ENCODE measurements around the gene PROX1. TPM values are rescaled to one million over a fixed set of nuclear protein-coding genes. Genes with fewer than 3 reads are reported as not detected.
A peak's percentile ranks its signal among the peaks of the same experiment; 100 is the strongest.

The PROX1 gene
- total RNA-seq: under 1 TPM in 1 of 2 experiments, not detected in 1; 0.03 TPM
- polyA plus RNA-seq (2013, experiment 1 of 2): not detected
- 0.23 TPM for polyA plus RNA-seq (2013, experiment 2 of 2)
- 0 to 0.63 (median 0.03) reads per million in 172 experiments for total RNA-seq

- Histone ChIP-seq H3K27ac (ENCODE audit: low read depth in 1 of 2, low read length in 2 of 2) (no peak within 1 kb of the TSS), H3K27me3 (ENCODE audit: control insufficient read depth in 1 of 2, insufficient read depth in 2 of 2, low read length in 2 of 2) (peaks cover 69 to 97% of the 10 kb centered on the region in 2 experiments), H3K36me3 (ENCODE audit: insufficient read depth, low read length) (no peaks in the 10 kb centered on the region), H3K4me1 (ENCODE audit: insufficient read depth, low read length) (peaks cover 42% of the 10 kb centered on the region), H3K9me3 (ENCODE audit: control insufficient read depth in 1 of 2, insufficient read depth in 1 of 2, low read length in 2 of 2) (peaks cover 0 to 33% of the 10 kb centered on the region in 2 experiments), H3K4me3 (ENCODE audit: low read length) (peak within 1 kb of the TSS; percentile 44)
- ChIA-PET CTCF (no interaction called here), POLR2A (interaction anchor here (0.6 to 0.9 kb wide), 3 partner anchors 110 to 318 kb away, joined by 3 to 4 read pairs (median 4); no protein-coding TSS in a partner anchor)
- Mint-ChIP-seq H3K27ac (peak within 1 kb of the TSS; percentile 85), H3K36me3 (ENCODE audit: low read depth) (peaks cover 5% of the 10 kb centered on the region), H3K27me3 (peaks cover 100% of the 10 kb centered on the region), H3K4me3 (peak within 1 kb of the TSS; percentile 92), H3K4me1 (ENCODE audit: low read depth) (peaks cover 58% of the 10 kb centered on the region), H3K9me3 (no peaks in the 10 kb centered on the region)
- DNase-seq (peak in 10 of 14 experiments; percentile 21 to 70 (median 44)), ATAC-seq (ENCODE audit: poor library complexity) (peak; percentile 87)
- TF ChIP-seq, protein P1, sequence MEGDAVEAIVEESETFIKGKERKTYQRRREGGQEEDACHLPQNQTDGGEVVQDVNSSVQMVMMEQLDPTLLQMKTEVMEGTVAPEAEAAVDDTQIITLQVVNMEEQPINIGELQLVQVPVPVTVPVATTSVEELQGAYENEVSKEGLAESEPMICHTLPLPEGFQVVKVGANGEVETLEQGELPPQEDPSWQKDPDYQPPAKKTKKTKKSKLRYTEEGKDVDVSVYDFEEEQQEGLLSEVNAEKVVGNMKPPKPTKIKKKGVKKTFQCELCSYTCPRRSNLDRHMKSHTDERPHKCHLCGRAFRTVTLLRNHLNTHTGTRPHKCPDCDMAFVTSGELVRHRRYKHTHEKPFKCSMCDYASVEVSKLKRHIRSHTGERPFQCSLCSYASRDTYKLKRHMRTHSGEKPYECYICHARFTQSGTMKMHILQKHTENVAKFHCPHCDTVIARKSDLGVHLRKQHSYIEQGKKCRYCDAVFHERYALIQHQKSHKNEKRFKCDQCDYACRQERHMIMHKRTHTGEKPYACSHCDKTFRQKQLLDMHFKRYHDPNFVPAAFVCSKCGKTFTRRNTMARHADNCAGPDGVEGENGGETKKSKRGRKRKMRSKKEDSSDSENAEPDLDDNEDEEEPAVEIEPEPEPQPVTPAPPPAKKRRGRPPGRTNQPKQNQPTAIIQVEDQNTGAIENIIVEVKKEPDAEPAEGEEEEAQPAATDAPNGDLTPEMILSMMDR (IDR thresholded peaks at IDR 0.05): no peak
- intact Hi-C loops (cut with DNase I, micrococcal nuclease): loop anchor here in 1 of 2 experiments (1.0 to 10.0 kb wide), 4 partner anchors 135 to 1383 kb away; partner anchors contain the start of gene ATF3
Observed at GRCh38 chr1:213987927-213988506, at the start of gene PROX1. Gene PROX1, plus strand, starts transcription at chr1:213987973. Its CDS starts 8,563 bp downstream, at chr1:213996536.

- Mint-ChIP-seq H3K27me3 (no peaks in the 10 kb centered on the region), H3K27ac (no peak overlapping the region), H3K4me1 (ENCODE audit: low read depth) (no peaks in the 10 kb centered on the region), H3K4me3 (no peak overlapping the region), H3K9me3 (peaks cover 2% of the 10 kb centered on the region), H3K36me3 (ENCODE audit: low read depth) (no peaks in the 10 kb centered on the region)
- peaks cover 0 to 5% of the 10 kb centered on the region in 2 experiments for H3K9me3 ChIP-seq (ENCODE audit: control insufficient read depth in 1 of 2, insufficient read depth in 1 of 2, low read length in 2 of 2)
- CTCF ChIA-PET: no interaction called here
- H3K36me3 ChIP-seq (ENCODE audit: insufficient read depth, low read length): no peaks in the 10 kb centered on the region
- intact Hi-C loops (cut with DNase I, micrococcal nuclease): no loop called here
- H3K27me3 ChIP-seq (ENCODE audit: control insufficient read depth in 1 of 2, insufficient read depth in 2 of 2, low read length in 2 of 2): no peaks in the 10 kb centered on the region
- TF ChIP-seq, protein P1 (IDR thresholded peaks at IDR 0.05): no peak
- DNase-seq (no peak), ATAC-seq (ENCODE audit: poor library complexity) (no peak)
- H3K4me3 ChIP-seq (ENCODE audit: low read length): no peak overlapping the region
- POLR2A ChIA-PET: no interaction called here
- no peaks in the 10 kb centered on the region for H3K4me1 ChIP-seq (ENCODE audit: insufficient read depth, low read length)
- H3K27ac ChIP-seq (ENCODE audit: low read depth in 1 of 2, low read length in 2 of 2): no peak overlapping the region
Observed at GRCh38 chr1:213938776-213939175, 49.0 kb upstream of the PROX1 start.

- no peaks in the 10 kb centered on the region for H3K4me1 Mint-ChIP-seq (ENCODE audit: low read depth)
- ATAC-seq (ENCODE audit: poor library complexity): no peak
- TF ChIP-seq, protein P1 (IDR thresholded peaks at IDR 0.05): no peak
Observed at GRCh38 chr1:213939888-213940287, 47.9 kb upstream of the PROX1 start.

More at GRCh38 chr1:213939888-213940287, 47.9 kb upstream of the PROX1 start:
- Histone ChIP-seq H3K27ac (ENCODE audit: low read depth in 1 of 2, low read length in 2 of 2) (no peak overlapping the region), H3K9me3 (ENCODE audit: control insufficient read depth in 1 of 2, insufficient read depth in 1 of 2, low read length in 2 of 2) (no peaks in the 10 kb centered on the region), H3K4me1 (ENCODE audit: insufficient read depth, low read length) (no peaks in the 10 kb centered on the region), H3K36me3 (ENCODE audit: insufficient read depth, low read length) (no peaks in the 10 kb centered on the region), H3K27me3 (ENCODE audit: control insufficient read depth in 1 of 2, insufficient read depth in 2 of 2, low read length in 2 of 2) (no peaks in the 10 kb centered on the region), H3K4me3 (ENCODE audit: low read length) (no peak overlapping the region)
- H3K27ac Mint-ChIP-seq: no peak overlapping the region
- no peak for DNase-seq
- no peaks in the 10 kb centered on the region for H3K27me3 Mint-ChIP-seq
- POLR2A ChIA-PET: no interaction called here
- CTCF ChIA-PET: no interaction called here
- H3K36me3 Mint-ChIP-seq (ENCODE audit: low read depth): no peaks in the 10 kb centered on the region
- peaks cover 2% of the 10 kb centered on the region for H3K9me3 Mint-ChIP-seq
- H3K4me3 Mint-ChIP-seq: no peak overlapping the region
- intact Hi-C loops (cut with DNase I, micrococcal nuclease): no loop called here
